ENCODE results near the gene NRXN3. TPM values are rescaled to one million over a fixed set of nuclear protein-coding genes. Genes with fewer than 3 reads are reported as not detected.

The NRXN3 gene
- total and polyA plus RNA-seq, 2 donors (not counting 1 experiment from before 2014, with no cell fraction given) = 0.83 to 34.6 TPM

DNA sequence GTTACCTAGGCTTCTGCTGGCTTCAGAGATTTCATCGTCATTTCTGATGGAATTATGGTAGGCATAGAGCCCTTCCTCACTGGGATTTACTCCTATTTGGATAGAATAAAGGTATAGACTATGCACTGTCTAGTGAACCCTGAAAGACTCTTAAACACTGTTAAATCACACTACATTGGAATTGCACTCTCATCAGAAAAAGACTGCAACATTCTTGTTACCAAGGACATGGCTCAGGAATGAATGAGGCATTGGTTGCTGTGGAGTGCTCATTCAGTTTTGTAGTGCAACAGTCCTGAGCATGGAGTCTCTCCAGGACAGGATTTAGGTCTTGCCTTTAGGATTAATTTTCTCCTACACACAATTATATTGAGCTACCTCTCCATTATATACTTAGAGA lies 483.0 kb downstream of the NRXN3 start:
- no peaks in the 10 kb centered on the region for H3K9me3 ChIP-seq (ENCODE audit: control insufficient read depth, insufficient read depth, low read depth, low read length)
- H4K20me1 ChIP-seq (ENCODE audit: control insufficient read depth, extremely low read depth, insufficient read depth, low read length) = no peaks in the 10 kb centered on the region
- H2AFZ ChIP-seq (ENCODE audit: low read length) = no peak overlapping the region
- no peak overlapping the region for H3K4me2 ChIP-seq (ENCODE audit: extremely low read depth, insufficient read depth, low read length)
- H3K79me2 ChIP-seq (ENCODE audit: control insufficient read depth, insufficient read depth, low read length) = no peaks in the 10 kb centered on the region
- H3K4me3 ChIP-seq (replicated peaks in 1 of 4; ENCODE audit: control extremely low read depth in 1 of 4, insufficient read depth in 1 of 4, low read depth in 3 of 4, low read length in 4 of 4) = no peak overlapping the region
- no peaks in the 10 kb centered on the region for H3K27me3 ChIP-seq (ENCODE audit: control insufficient read depth, insufficient read depth, low read length)
- no peak overlapping the region for H3K27ac ChIP-seq (ENCODE audit: insufficient read depth, low read length)
- no peak overlapping the region for H3K9ac ChIP-seq (ENCODE audit: insufficient read depth, low read length)
- no peak for DNase-seq (ENCODE audit: low read depth in 2 of 2)
- TF ChIP-seq EZH2 (IDR thresholded peaks at IDR 0.05; ENCODE audit: low read length, missing control alignments) = no peak
- TF ChIP-seq, protein P1, sequence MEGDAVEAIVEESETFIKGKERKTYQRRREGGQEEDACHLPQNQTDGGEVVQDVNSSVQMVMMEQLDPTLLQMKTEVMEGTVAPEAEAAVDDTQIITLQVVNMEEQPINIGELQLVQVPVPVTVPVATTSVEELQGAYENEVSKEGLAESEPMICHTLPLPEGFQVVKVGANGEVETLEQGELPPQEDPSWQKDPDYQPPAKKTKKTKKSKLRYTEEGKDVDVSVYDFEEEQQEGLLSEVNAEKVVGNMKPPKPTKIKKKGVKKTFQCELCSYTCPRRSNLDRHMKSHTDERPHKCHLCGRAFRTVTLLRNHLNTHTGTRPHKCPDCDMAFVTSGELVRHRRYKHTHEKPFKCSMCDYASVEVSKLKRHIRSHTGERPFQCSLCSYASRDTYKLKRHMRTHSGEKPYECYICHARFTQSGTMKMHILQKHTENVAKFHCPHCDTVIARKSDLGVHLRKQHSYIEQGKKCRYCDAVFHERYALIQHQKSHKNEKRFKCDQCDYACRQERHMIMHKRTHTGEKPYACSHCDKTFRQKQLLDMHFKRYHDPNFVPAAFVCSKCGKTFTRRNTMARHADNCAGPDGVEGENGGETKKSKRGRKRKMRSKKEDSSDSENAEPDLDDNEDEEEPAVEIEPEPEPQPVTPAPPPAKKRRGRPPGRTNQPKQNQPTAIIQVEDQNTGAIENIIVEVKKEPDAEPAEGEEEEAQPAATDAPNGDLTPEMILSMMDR (conservative IDR thresholded peaks at IDR 0.05 in 1 of 2, IDR thresholded peaks at IDR 0.05 in 1 of 2; ENCODE audit: low read depth in 1 of 2, low read length in 2 of 2) = no peak
- no peaks in the 10 kb centered on the region for H3K36me3 ChIP-seq (ENCODE audit: control insufficient read depth, insufficient read depth, low read length)
- H3K4me1 ChIP-seq (ENCODE audit: control insufficient read depth, extremely low read depth, insufficient read depth, low read length) = no peaks in the 10 kb centered on the region

DNA sequence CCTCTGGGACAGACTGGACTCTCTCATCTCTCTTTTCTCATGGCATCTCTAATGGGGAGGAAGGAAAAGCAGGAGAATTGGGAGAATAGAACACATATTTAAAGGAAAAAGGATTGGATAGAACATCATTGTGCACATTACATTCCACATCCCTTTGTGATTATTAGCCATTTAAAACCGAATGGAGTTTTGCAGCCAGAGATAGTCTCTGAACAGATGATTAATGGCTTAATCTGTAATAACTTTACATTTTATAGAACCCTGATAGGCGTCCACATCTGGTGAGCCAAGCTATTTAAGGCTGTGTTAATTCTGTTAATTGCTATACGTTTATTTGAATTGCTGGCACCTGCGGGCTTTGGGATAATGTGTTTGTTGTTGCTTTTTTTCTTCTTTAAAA lies 487.3 kb downstream of the NRXN3 start:
- Histone ChIP-seq H2AFZ (ENCODE audit: low read length) (no peak overlapping the region), H3K4me3 (replicated peaks in 1 of 4; ENCODE audit: control extremely low read depth in 1 of 4, insufficient read depth in 1 of 4, low read depth in 3 of 4, low read length in 4 of 4) (no peak overlapping the region), H3K79me2 (ENCODE audit: control insufficient read depth, insufficient read depth, low read length) (no peaks in the 10 kb centered on the region), H3K36me3 (ENCODE audit: control insufficient read depth, insufficient read depth, low read length) (no peaks in the 10 kb centered on the region), H3K4me2 (ENCODE audit: extremely low read depth, insufficient read depth, low read length) (no peak overlapping the region), H4K20me1 (ENCODE audit: control insufficient read depth, extremely low read depth, insufficient read depth, low read length) (no peaks in the 10 kb centered on the region), H3K27ac (ENCODE audit: insufficient read depth, low read length) (no peak overlapping the region), H3K4me1 (ENCODE audit: control insufficient read depth, extremely low read depth, insufficient read depth, low read length) (no peaks in the 10 kb centered on the region), H3K27me3 (ENCODE audit: control insufficient read depth, insufficient read depth, low read length) (no peaks in the 10 kb centered on the region), H3K9ac (ENCODE audit: insufficient read depth, low read length) (no peak overlapping the region), H3K9me3 (ENCODE audit: control insufficient read depth, insufficient read depth, low read depth, low read length) (no peaks in the 10 kb centered on the region)
- TF ChIP-seq, protein P1 (conservative IDR thresholded peaks at IDR 0.05 in 1 of 2, IDR thresholded peaks at IDR 0.05 in 1 of 2; ENCODE audit: low read depth in 1 of 2, low read length in 2 of 2) = no peak
- TF ChIP-seq EZH2 (IDR thresholded peaks at IDR 0.05; ENCODE audit: low read length, missing control alignments) = no peak
- DNase-seq (ENCODE audit: low read depth in 2 of 2) = no peak

DNA sequence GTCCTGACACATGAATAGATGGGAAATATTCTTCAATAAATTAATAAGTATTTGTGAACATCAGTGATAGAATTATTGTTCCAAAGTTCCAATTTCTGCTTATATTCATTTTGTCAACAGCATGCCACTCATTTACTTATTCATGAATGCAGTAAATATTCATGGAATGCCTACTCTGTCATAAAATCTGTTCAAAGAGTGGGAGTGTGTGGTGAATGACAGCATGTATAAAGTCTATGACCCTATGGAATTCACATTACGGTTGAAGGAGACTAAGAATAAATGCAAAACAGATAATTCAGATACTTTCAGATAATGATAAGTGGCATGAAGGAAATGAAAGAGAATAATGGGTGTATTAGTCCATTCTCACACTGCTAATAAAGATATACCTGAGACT lies 494.7 kb downstream of the NRXN3 start:
- Histone ChIP-seq H3K79me2 (ENCODE audit: control insufficient read depth, insufficient read depth, low read length) (no peaks in the 10 kb centered on the region), H4K20me1 (ENCODE audit: control insufficient read depth, extremely low read depth, insufficient read depth, low read length) (no peaks in the 10 kb centered on the region), H3K4me3 (replicated peaks in 1 of 4; ENCODE audit: control extremely low read depth in 1 of 4, insufficient read depth in 1 of 4, low read depth in 3 of 4, low read length in 4 of 4) (no peak overlapping the region), H3K9me3 (ENCODE audit: control insufficient read depth, insufficient read depth, low read depth, low read length) (no peaks in the 10 kb centered on the region), H3K36me3 (ENCODE audit: control insufficient read depth, insufficient read depth, low read length) (no peaks in the 10 kb centered on the region), H3K27me3 (ENCODE audit: control insufficient read depth, insufficient read depth, low read length) (no peaks in the 10 kb centered on the region), H3K4me1 (ENCODE audit: control insufficient read depth, extremely low read depth, insufficient read depth, low read length) (no peaks in the 10 kb centered on the region), H3K9ac (ENCODE audit: insufficient read depth, low read length) (no peak overlapping the region), H3K27ac (ENCODE audit: insufficient read depth, low read length) (no peak overlapping the region), H3K4me2 (ENCODE audit: extremely low read depth, insufficient read depth, low read length) (no peak overlapping the region), H2AFZ (ENCODE audit: low read length) (no peak overlapping the region)
- TF ChIP-seq, protein P1 (conservative IDR thresholded peaks at IDR 0.05 in 1 of 2, IDR thresholded peaks at IDR 0.05 in 1 of 2; ENCODE audit: low read depth in 1 of 2, low read length in 2 of 2) = no peak
- no peak for TF ChIP-seq EZH2 (IDR thresholded peaks at IDR 0.05; ENCODE audit: low read length, missing control alignments)
- DNase-seq (ENCODE audit: low read depth in 2 of 2) = no peak

Data from fibroblast of lung (primary cell).